NCI-H82 treated with DMSO at 0.1 percent for 48 hours (cell line): ENCODE data around the gene FCHSD2.
"Not testable (repeated sequence)": the region's sequence is repeated elsewhere in the genome, so short reads cannot be mapped to it uniquely, and the experiment has no call there.

Experiments
- DNase-seq: peaks from one replicate; lab custom pipeline; 2025; ENCODE audit not compliant: unreplicated experiment; lab: John Stamatoyannopoulos, UW

The FCHSD2 gene

GRCh38 chr11:73017024-73017751 lies 124.9 kb downstream of the FCHSD2 start:
- DNase-seq, result no peak

GRCh38 chr11:73013021-73013420 lies 129.1 kb downstream of the FCHSD2 start:
- no peak for DNase-seq

- DNase-seq, result no peak
Observed at GRCh38 chr11:73012121-73012863, 129.8 kb downstream of the FCHSD2 start.

- no peak for DNase-seq
Observed at GRCh38 chr11:73011126-73011817, 130.8 kb downstream of the FCHSD2 start.

- DNase-seq, result no peak
Observed at GRCh38 chr11:73009972-73010371, 132.1 kb downstream of the FCHSD2 start.

- DNase-seq, result no peak
Observed at GRCh38 chr11:73004088-73004487, 138.0 kb downstream of the FCHSD2 start.

- no peak for DNase-seq
Observed at GRCh38 chr11:73003088-73003487, 139.0 kb downstream of the FCHSD2 start.

GRCh38 chr11:73002214-73002613 lies 139.9 kb downstream of the FCHSD2 start:
- no peak for DNase-seq

GRCh38 chr11:73001615-73002014 lies 140.5 kb downstream of the FCHSD2 start:
- no peak for DNase-seq

GRCh38 chr11:72998676-72999075 lies 143.4 kb downstream of the FCHSD2 start:
- no peak for DNase-seq

- DNase-seq, result no peak
Observed at GRCh38 chr11:72996959-72997358, 145.2 kb downstream of the FCHSD2 start.

GRCh38 chr11:72989727-72990126 lies 152.4 kb downstream of the FCHSD2 start:
- DNase-seq, result no peak

- DNase-seq, result no peak
Observed at GRCh38 chr11:72988821-72989220, 153.3 kb downstream of the FCHSD2 start.

GRCh38 chr11:72985645-72986044 lies 156.5 kb downstream of the FCHSD2 start:
- no peak for DNase-seq

- peak; percentile 28 for DNase-seq
Observed at GRCh38 chr11:72984453-72985077, 157.6 kb downstream of the FCHSD2 start.

- DNase-seq, result no peak
Observed at GRCh38 chr11:72983560-72983959, 158.6 kb downstream of the FCHSD2 start.

GRCh38 chr11:72981971-72982685 lies 160.0 kb downstream of the FCHSD2 start:
- DNase-seq, result no peak

- no peak for DNase-seq
Observed at GRCh38 chr11:72981080-72981479, 161.0 kb downstream of the FCHSD2 start.

- not testable (repeated sequence) for DNase-seq
Observed at GRCh38 chr11:72977782-72978181, 164.3 kb downstream of the FCHSD2 start.

- DNase-seq, result not testable (repeated sequence)
Observed at GRCh38 chr11:72976522-72976892, 165.6 kb downstream of the FCHSD2 start.
